Peyer's patch (tissue), 4 donors: ENCODE results near the gene ROBO2. TPM values are rescaled to one million over a fixed set of nuclear protein-coding genes. Genes with fewer than 3 reads are reported as not detected.

ENCODE experiments used
- DNase-seq, 3 donors: peaks; one replicate each; pipeline ENCODE4 v3.0.0-alpha.2; 2017 to 2019
- H3K27ac ChIP-seq, 4 donors: fragments of 200-600 bp; sonication (generic); one replicate each; pipeline ENCODE4 v1.5.1; 2016 to 2019
- H3K27me3 ChIP-seq, 2 donors: fragments of 200-600 bp; sonication (generic); one replicate each; pipeline ENCODE4 v1.5.1; 2019
- H3K36me3 ChIP-seq, 3 donors: fragments of 200-600 bp; sonication (generic); one replicate each; pipeline ENCODE4 v1.5.1; 2016 to 2019
- H3K4me1 ChIP-seq, 4 donors: fragments of 200-600 bp; sonication (generic); one replicate each; pipeline ENCODE4 v1.5.1; 2016 to 2019
- H3K4me3 ChIP-seq, 4 donors: fragments of 200-600 bp; sonication (generic); 1 replicate in 3 of 4; 2 replicates in 1 of 4; pipeline ENCODE4 v1.5.1; 2016 to 2019; ENCODE audit warnings: mild to moderate bottlenecking in 1 of 4
- H3K9me3 ChIP-seq, 4 donors: fragments of 200-600 bp; sonication (generic); one replicate each; pipeline ENCODE4 v1.5.1; 2016 to 2019; ENCODE audit warnings: mild to moderate bottlenecking in 1 of 4
- POLR2A ChIP-seq, 2 donors: fragments of 450-650 bp; IDR thresholded peaks; one replicate each; pipeline ENCODE4 v1.5.1; 2017; ENCODE audit warnings: antibody characterized with exemption in 2 of 2, mild to moderate bottlenecking in 2 of 2, moderate library complexity in 2 of 2
- total RNA-seq, 4 donors: library from RNA; depleted of rRNA; stranded (reverse); fragments of >200 nt; gene quantifications; one replicate each; pipeline ENCODE4 v1.1.0, GENCODE V29; 2016
- TF ChIP-seq, protein P1 (sequence below), 6 experiments: fragments of 450-650 bp in 4 of 6; fragments of 200-600 bp in 2 of 6; sonication (generic) in 1 of 6; IDR thresholded peaks; one replicate each; pipeline ENCODE4 v1.5.1; 2017 to 2019; ENCODE audit warnings: antibody characterized with exemption in 6 of 6, mild to moderate bottlenecking in 3 of 6, moderate library complexity in 1 of 6

Gene ROBO2
- total RNA-seq, 4 donors from 2014 or later: 1.1 to 5.4 (median 3.4) TPM

DNA sequence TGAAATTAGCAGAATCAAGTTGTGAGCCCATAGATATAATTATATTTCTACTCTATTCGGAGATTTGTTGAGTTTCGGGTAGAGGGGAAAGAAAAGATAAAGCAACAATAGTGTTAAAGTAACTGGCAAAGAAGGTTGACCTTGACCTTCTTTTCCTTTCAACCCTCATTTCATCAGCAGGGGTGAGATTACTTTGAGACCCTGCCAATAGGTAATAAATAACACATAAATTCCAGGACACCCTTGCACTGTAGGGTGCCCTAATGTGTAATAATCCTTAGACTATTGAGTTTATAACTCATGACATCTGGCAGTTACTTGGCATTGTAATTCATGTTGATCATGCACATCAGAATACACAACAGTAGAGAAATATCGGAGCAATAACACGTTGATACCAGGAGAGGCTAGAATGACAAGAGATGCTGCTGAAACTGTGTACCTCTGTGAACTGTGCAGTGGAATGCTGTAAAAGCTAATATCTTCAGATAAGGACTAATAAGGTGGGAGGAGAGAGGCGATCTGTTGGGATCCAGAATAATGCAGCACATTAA lies 426.7 kb downstream of the ROBO2 start:
- DNase-seq: no peak
- H3K27me3 ChIP-seq: no peaks in the 10 kb centered on the region
- no peaks in the 10 kb centered on the region for H3K4me1 ChIP-seq
- H3K36me3 ChIP-seq: no peaks in the 10 kb centered on the region
- H3K9me3 ChIP-seq: no peaks in the 10 kb centered on the region
- no peak overlapping the region for H3K4me3 ChIP-seq
- TF ChIP-seq, protein P1, sequence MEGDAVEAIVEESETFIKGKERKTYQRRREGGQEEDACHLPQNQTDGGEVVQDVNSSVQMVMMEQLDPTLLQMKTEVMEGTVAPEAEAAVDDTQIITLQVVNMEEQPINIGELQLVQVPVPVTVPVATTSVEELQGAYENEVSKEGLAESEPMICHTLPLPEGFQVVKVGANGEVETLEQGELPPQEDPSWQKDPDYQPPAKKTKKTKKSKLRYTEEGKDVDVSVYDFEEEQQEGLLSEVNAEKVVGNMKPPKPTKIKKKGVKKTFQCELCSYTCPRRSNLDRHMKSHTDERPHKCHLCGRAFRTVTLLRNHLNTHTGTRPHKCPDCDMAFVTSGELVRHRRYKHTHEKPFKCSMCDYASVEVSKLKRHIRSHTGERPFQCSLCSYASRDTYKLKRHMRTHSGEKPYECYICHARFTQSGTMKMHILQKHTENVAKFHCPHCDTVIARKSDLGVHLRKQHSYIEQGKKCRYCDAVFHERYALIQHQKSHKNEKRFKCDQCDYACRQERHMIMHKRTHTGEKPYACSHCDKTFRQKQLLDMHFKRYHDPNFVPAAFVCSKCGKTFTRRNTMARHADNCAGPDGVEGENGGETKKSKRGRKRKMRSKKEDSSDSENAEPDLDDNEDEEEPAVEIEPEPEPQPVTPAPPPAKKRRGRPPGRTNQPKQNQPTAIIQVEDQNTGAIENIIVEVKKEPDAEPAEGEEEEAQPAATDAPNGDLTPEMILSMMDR (IDR thresholded peaks at IDR 0.05): no peak
- TF ChIP-seq POLR2A (IDR thresholded peaks at IDR 0.05): no peak
- H3K27ac ChIP-seq: no peak overlapping the region

DNA sequence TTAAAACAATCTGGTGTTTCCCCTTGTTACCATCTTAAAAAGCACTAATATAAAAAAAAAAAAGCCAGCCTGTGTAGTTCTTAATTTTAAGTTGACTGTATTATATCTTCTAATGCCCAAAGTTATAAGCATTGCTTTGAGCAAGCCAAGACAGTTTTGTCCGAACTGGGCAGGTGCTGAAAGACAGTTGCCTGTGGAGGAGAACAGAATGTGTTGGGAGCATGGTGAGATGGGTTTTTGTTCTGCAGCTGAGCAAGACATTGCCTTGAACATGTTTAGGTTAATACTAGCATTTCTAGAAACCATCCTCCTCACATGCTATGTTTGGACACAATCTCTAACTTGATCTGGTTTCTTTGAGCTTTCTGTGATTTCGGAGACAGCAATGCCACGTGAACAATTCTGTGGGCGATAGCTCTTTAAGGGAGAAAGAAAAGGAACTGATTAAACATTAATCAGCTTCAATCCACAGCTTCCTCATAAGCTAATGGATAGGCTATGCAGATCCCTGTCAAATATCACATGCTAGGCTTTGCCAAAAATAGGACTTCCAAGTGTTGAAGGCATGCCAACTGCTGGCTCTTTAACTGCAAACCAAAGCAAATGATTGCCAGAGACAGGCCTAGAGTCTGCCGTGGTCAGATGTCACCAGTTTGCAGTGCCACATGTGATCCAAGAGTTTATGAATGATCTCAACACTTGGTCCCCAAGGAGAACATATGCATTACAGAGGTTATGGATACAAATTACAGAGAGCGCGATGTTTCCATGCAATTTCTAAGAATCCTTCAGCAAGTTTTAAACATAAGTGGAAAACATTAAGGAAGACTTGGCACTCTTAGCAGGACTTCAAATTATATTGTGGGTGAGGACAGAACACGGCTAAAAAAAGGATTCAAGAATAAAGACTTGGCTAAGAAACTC lies 428.1 kb downstream of the ROBO2 start:
- TF ChIP-seq, protein P1 (IDR thresholded peaks at IDR 0.05): no peak
- no peak for TF ChIP-seq POLR2A (IDR thresholded peaks at IDR 0.05)
- DNase-seq: no peak
- no peaks in the 10 kb centered on the region for H3K27me3 ChIP-seq
- no peak overlapping the region for H3K27ac ChIP-seq
- no peak overlapping the region for H3K4me3 ChIP-seq
- no peaks in the 10 kb centered on the region for H3K4me1 ChIP-seq
- no peaks in the 10 kb centered on the region for H3K36me3 ChIP-seq
- H3K9me3 ChIP-seq: no peaks in the 10 kb centered on the region

DNA sequence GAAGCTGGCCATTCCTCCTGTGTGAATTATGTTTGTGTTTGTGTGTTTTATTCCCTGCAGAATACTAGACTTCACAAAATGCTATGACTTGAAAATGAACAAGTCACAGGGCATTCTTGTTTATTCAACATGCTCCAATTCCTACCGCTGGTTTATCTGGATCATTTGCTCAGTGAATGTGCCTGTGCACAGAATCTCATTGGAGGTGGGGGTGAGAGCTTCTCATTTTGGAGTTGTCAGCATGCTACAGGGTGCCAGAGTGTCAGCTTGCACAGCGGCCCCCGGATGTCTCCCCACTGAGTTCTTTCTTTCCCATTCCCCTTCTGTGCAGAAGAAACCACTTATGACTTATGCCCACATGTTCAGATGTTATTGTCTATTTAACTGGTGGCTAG lies 428.7 kb downstream of the ROBO2 start:
- Histone ChIP-seq H3K4me3 (no peak overlapping the region), H3K27me3 (no peaks in the 10 kb centered on the region), H3K27ac (no peak overlapping the region), H3K9me3 (no peaks in the 10 kb centered on the region), H3K4me1 (no peaks in the 10 kb centered on the region), H3K36me3 (no peaks in the 10 kb centered on the region)
- no peak for TF ChIP-seq POLR2A (IDR thresholded peaks at IDR 0.05)
- TF ChIP-seq, protein P1 (IDR thresholded peaks at IDR 0.05): no peak
- no peak for DNase-seq

DNA sequence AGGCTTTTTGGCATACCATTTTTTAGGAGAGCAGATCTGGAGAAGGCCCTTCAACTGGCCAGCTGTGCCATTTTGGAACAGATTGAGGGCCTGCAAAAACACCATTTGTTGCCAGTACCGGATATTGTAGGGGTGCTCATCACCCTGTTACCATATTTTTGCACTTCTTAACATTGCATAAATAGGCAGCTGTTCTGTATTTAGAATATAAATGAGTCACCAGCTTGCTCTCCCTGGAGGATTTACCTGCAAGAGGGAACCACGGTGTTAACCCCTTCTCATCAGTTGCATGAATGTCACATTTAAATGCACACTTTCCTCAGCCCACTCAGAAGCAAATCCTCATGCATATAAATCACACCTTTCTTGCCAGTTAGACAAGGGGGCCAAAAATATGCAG lies 435.6 kb downstream of the ROBO2 start:
- TF ChIP-seq, protein P1 (IDR thresholded peaks at IDR 0.05): no peak
- TF ChIP-seq POLR2A (IDR thresholded peaks at IDR 0.05): no peak
- H3K27me3 ChIP-seq: no peaks in the 10 kb centered on the region

DNA sequence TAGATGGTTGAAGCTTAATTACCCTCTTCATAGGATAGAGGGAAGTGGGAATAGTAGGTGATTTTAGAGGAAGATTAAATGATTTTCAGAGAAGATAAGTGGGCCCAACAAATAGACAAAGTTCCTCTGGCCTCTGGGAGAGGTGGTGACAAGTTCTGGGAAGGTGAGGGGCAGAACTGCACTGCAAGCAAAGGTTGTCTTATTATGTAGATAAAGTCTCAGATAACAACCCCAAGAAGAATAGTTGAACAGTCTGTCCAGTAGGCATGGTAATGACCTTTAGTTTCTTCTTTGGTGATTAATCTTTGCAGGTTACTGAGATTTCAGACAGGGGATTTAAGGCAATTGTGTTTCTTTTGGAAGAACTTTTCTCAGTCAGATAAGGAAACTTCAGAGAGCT lies 439.1 kb downstream of the ROBO2 start:
- no peak overlapping the region for H3K4me3 ChIP-seq
- no peaks in the 10 kb centered on the region for H3K27me3 ChIP-seq
- no peak for DNase-seq
- no peak for TF ChIP-seq POLR2A (IDR thresholded peaks at IDR 0.05)
- TF ChIP-seq, protein P1 (IDR thresholded peaks at IDR 0.05): no peak
- H3K9me3 ChIP-seq: no peaks in the 10 kb centered on the region
- H3K27ac ChIP-seq: no peak overlapping the region
- no peaks in the 10 kb centered on the region for H3K4me1 ChIP-seq
- no peaks in the 10 kb centered on the region for H3K36me3 ChIP-seq

More for the DNA sequence above, 435.6 kb downstream of the ROBO2 start:
- DNase-seq: no peak
- Histone ChIP-seq H3K9me3 (no peaks in the 10 kb centered on the region), H3K27ac (no peak overlapping the region), H3K4me1 (no peaks in the 10 kb centered on the region), H3K4me3 (no peak overlapping the region), H3K36me3 (no peaks in the 10 kb centered on the region)
